HepG2 (cell line): ENCODE data around the gene REPIN1. TPM values are rescaled to one million over a fixed set of nuclear protein-coding genes. Genes with fewer than 3 reads are reported as not detected.
A peak's percentile ranks its signal among the peaks of the same experiment; 100 is the strongest.

Experiments
- GABPA ChIP-seq, 2 experiments: IDR thresholded peaks; 2 replicates each; pipeline ENCODE4 v1.6.1; 2011 to 2016; ENCODE audit warnings: low read depth in 2 of 2, low read length in 1 of 2, missing biosample characterization in 1 of 2, missing genetic modification characterization in 1 of 2
- GLMP ChIP-seq: sonication (generic); formaldehyde crosslinking; IDR thresholded peaks from 2 replicates; pipeline ENCODE4 v1.9.0; 2021; ENCODE audit warnings: missing genetic modification reagents, mild to moderate bottlenecking, borderline replicate concordance
- HES4 ChIP-seq: sonication (generic); formaldehyde crosslinking; IDR thresholded peaks from 2 replicates; pipeline ENCODE4 v1.9.0; 2021; ENCODE audit warnings: mild to moderate bottlenecking, missing genetic modification reagents, borderline replicate concordance
- HMG20B ChIP-seq: conservative IDR thresholded peaks from 2 replicates; pipeline ENCODE4 v1.6.1; 2016; ENCODE audit warnings: missing genetic modification reagents, missing compliant biosample characterization
- HNRNPLL ChIP-seq: fragments of 200-400 bp; formaldehyde crosslinking; IDR thresholded peaks from 2 replicates; pipeline ENCODE4 v1.6.1; 2017; ENCODE audit warnings: mild to moderate bottlenecking, low read depth, low read length; ENCODE audit not compliant: poor library complexity, severe bottlenecking
- JUN ChIP-seq: sonication (generic); formaldehyde crosslinking; IDR thresholded peaks from 2 replicates; pipeline ENCODE4 v1.4.0; 2020; ENCODE audit warnings: mild to moderate bottlenecking, missing genetic modification reagents
- KDM5A ChIP-seq: fragments of 200-600 bp; sonication (generic); IDR thresholded peaks from 2 replicates; pipeline ENCODE4 v1.7.0; 2018; ENCODE audit warnings: antibody characterized with exemption, mild to moderate bottlenecking, low read length, borderline replicate concordance
- KLF12 ChIP-seq: sonication (generic); formaldehyde crosslinking; IDR thresholded peaks from 2 replicates; pipeline ENCODE4 v1.4.0; 2020; ENCODE audit warnings: missing genetic modification reagents, borderline replicate concordance
- MBNL3 ChIP-seq: fragments of 250-450 bp; sonication (Bioruptor Pico); conservative IDR thresholded peaks from 2 replicates; pipeline ENCODE4 v1.8.0; 2022; ENCODE audit warnings: mild to moderate bottlenecking, inconsistent platforms
- MLLT10 ChIP-seq: sonication (generic); formaldehyde crosslinking; IDR thresholded peaks from 2 replicates; pipeline ENCODE4 v1.4.0; 2020; ENCODE audit warnings: missing genetic modification reagents
- MYPOP ChIP-seq: sonication (generic); formaldehyde crosslinking; IDR thresholded peaks from 2 replicates; pipeline ENCODE4 v1.8.1; 2023; ENCODE audit warnings: mild to moderate bottlenecking, moderate library complexity, missing genetic modification reagents
- NFYC ChIP-seq: IDR thresholded peaks from 2 replicates; pipeline ENCODE4 v1.6.1; 2016; ENCODE audit warnings: missing genetic modification reagents, missing compliant biosample characterization
- RERE ChIP-seq: IDR thresholded peaks from 2 replicates; pipeline ENCODE4 v1.6.1; 2016; ENCODE audit warnings: low read depth, missing genetic modification reagents, missing compliant biosample characterization
- SCMH1 ChIP-seq: sonication (generic); formaldehyde crosslinking; IDR thresholded peaks from 2 replicates; pipeline ENCODE4 v1.9.0; 2021; ENCODE audit warnings: missing genetic modification reagents, mild to moderate bottlenecking, borderline replicate concordance
- TFAP4 ChIP-seq: sonication (generic); IDR thresholded peaks from 2 replicates; pipeline ENCODE4 v1.6.1; 2016; ENCODE audit warnings: low read depth, borderline replicate concordance
- XRCC5 ChIP-seq: fragments of 200-400 bp; formaldehyde crosslinking; optimal IDR thresholded peaks from 2 replicates; pipeline ENCODE3; 2017; ENCODE audit warnings: mild to moderate bottlenecking, low read length
- ZMYM4 ChIP-seq: sonication (generic); formaldehyde crosslinking; IDR thresholded peaks from 2 replicates; pipeline ENCODE4 v1.8.1; 2023; ENCODE audit warnings: mild to moderate bottlenecking, missing genetic modification reagents
- ZNF225 ChIP-seq: sonication (generic); formaldehyde crosslinking; IDR thresholded peaks from 2 replicates; pipeline ENCODE4 v1.4.0; 2020; ENCODE audit warnings: mild to moderate bottlenecking, missing genetic modification reagents
- ZNF367 ChIP-seq: sonication (generic); formaldehyde crosslinking; IDR thresholded peaks from 2 replicates; pipeline ENCODE4 v1.4.0; 2020; ENCODE audit warnings: missing genetic modification reagents, borderline replicate concordance
- ZNF431 ChIP-seq: sonication (generic); formaldehyde crosslinking; IDR thresholded peaks from 2 replicates; pipeline ENCODE4 v1.9.0; 2022; ENCODE audit warnings: missing genetic modification reagents, low read depth, mild to moderate bottlenecking, borderline replicate concordance
- ZNF839 ChIP-seq: sonication (generic); formaldehyde crosslinking; IDR thresholded peaks from 2 replicates; pipeline ENCODE4 v1.4.0; 2020; ENCODE audit warnings: missing genetic modification reagents, mild to moderate bottlenecking, borderline replicate concordance
- polyA plus RNA-seq, 8 experiments: library from polyadenylated mRNA; depleted of rRNA in 3 of 8; stranded (reverse) in 7 of 8; unstranded in 1 of 8; fragments of >200 nt; fragmentation: Illumina TruSeq in 4 of 8; extraction: Trizol in 4 of 8; gene quantifications; 2 replicates each; pipeline versions ENCODE4 v1.2.1 to v1.2.3, GENCODE V29; 2011 to 2016; ENCODE audit warnings: low read depth in 4 of 8, missing spikeins in 1 of 8, mixed read lengths in 1 of 8; ENCODE audit not compliant: insufficient read depth in 1 of 8
- total RNA-seq, 5 experiments: library from RNA; depleted of rRNA; stranded (reverse); fragments of >200 nt; fragmentation: Illumina TruSeq; extraction: Trizol; gene quantifications; 2 replicates each; pipeline ENCODE4 v1.2.3, GENCODE V29; 2016; ENCODE audit warnings: low read depth in 1 of 5

Gene REPIN1
- total and polyA plus RNA-seq, 2 of the 13 experiments (the other 11 are each of a cell fraction or from before 2014, with no cell fraction given): 69.9 to 108 TPM

GRCh38 chr7:150383710-150384397 lies 15.2 kb downstream of the REPIN1 start (continued):
- TF ChIP-seq TFAP4 (peak; percentile 93), ZNF367 (CRISPR knock-in tag) (no peak), GLMP (no peak), HMG20B (CRISPR knock-in tag) (no peak), ZNF839 (CRISPR knock-in tag) (no peak), XRCC5 (peak; percentile 89), SCMH1 (CRISPR knock-in tag) (no peak), HNRNPLL (peak; percentile 67), KDM5A (no peak), RERE (peak; percentile 51; the same call in 1 of the 2 replicates), GABPA (IDR thresholded peaks at IDR 0.05; ENCODE audit: low read depth, low read length) (no peak), GABPA (CRISPR knock-in tag; IDR thresholded peaks at IDR 0.05; ENCODE audit: low read depth) (no peak), MYPOP (CRISPR knock-in tag) (0 out of 2 replicates have a peak, but pooled peaks have one; percentile 50), MBNL3 (no peak), ZNF431 (CRISPR knock-in tag) (no peak), MLLT10 (CRISPR knock-in tag) (no peak), JUN (CRISPR knock-in tag) (no peak), ZNF225 (CRISPR knock-in tag) (no peak), NFYC (CRISPR knock-in tag) (peak; percentile 40; the same call in 1 of the 2 replicates), HES4 (peak; percentile 16; the same call in 1 of the 2 replicates), KLF12 (CRISPR knock-in tag) (peak; percentile 89), ZMYM4 (CRISPR knock-in tag) (no peak)
